BLaER1 treated with 17β-estradiol and CSF1 and Interleukin-3, amounts not matched to agents 10 nM and 100 nM (cell line): ENCODE data around the gene KRTAP1-4.

ENCODE experiments used
- H3K27ac ChIP-seq, 11 experiments: shearing (Covaris generic); formaldehyde crosslinking; 2 replicates each; pipeline ENCODE4 v1.8.1; 2022
- H3K27me3 ChIP-seq, 11 experiments: shearing (Covaris generic); formaldehyde crosslinking; 2 replicates each; pipeline ENCODE4 v1.8.1; 2022
- H3K36me3 ChIP-seq, 11 experiments: shearing (Covaris generic); formaldehyde crosslinking; 2 replicates each; pipeline ENCODE4 v1.8.1; 2022
- H3K4me1 ChIP-seq, 10 experiments: shearing (Covaris generic); formaldehyde crosslinking; 2 replicates each; pipeline ENCODE4 v1.8.1; 2022
- H3K4me2 ChIP-seq, 11 experiments: shearing (Covaris generic); formaldehyde crosslinking; 2 replicates each; pipeline ENCODE4 v1.8.1; 2022
- H3K4me3 ChIP-seq, 10 experiments: shearing (Covaris generic); formaldehyde crosslinking; 2 replicates each; pipeline ENCODE4 v1.8.1; 2022
- H3K9ac ChIP-seq, 11 experiments: shearing (Covaris generic); formaldehyde crosslinking; 2 replicates each; pipeline ENCODE4 v1.8.1; 2022
- H3K9me3 ChIP-seq, 11 experiments: shearing (Covaris generic); formaldehyde crosslinking; replicated peaks in 1 of 11; 2 replicates each; pipeline ENCODE4 v1.8.1; 2022
- H4K20me1 ChIP-seq, 11 experiments: shearing (Covaris generic); formaldehyde crosslinking; 2 replicates each; pipeline ENCODE4 v1.8.1; 2022
- Cebpa-rat ChIP-seq, 11 experiments: shearing (Covaris generic); IDR thresholded peaks; 2 replicates each; pipeline ENCODE4 v1.8.1; 2022

The KRTAP1-4 gene

DNA sequence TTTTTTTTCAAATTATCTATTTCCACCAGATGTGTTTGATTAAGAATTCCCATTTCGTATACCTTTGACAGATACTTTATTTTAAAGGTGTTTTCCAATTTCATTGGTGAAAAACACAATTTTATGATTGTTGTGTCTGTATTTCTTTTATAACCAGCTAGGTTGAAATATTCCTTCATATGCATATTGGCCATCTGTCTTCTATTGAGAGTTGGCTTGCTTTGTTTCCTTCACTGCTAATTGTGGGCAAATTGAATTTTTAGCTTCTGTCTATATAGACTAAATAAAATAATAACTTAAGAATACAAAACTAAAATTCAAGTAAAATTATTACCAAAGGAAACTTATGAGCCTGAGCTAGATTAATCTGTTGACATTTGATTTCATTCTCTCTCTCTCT is 34.9 kb downstream of the KRTAP1-4 start:
- Histone ChIP-seq H3K9ac (no peak overlapping the region), H4K20me1 (no peaks in the 10 kb centered on the region), H3K4me3 (no peak overlapping the region), H3K4me2 (no peak overlapping the region), H3K27ac (no peak overlapping the region), H3K9me3 (peaks cover 0 to 7% (median 5%) of the 10 kb centered on the region in 11 experiments; a peak in 7 of 22 replicates), H3K36me3 (no peaks in the 10 kb centered on the region), H3K4me1 (no peaks in the 10 kb centered on the region), H3K27me3 (no peaks in the 10 kb centered on the region)
- no peak for TF ChIP-seq Cebpa-rat (IDR thresholded peaks at IDR 0.05)

DNA sequence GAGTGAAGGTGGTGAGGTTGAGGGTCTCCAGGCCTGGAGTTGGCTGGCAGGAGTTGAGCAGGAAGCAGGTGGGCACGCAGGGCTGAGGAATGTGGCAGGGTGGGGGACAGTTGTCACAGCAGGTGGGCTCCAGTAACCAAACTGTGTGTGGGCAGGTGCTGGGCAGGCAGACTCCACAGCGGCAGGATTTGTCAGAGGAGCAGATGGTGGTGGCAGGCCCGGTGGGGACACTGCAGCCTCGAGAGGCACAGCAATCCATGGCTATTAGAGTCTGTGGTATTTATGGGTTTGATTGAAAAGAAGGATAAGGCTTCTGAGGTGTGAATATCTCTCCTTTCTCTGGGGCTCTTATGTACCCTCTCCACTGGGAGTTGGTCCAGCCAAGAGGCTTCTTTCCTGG is 36.2 kb downstream of the KRTAP1-4 start, which contains the start of gene KRTAP3-3:
KRTAP3-3 (minus strand) TSS at position 326 of the 400 bp plus-strand sequence; CDS start at position 259, 67 bp downstream.
- Histone ChIP-seq H3K9me3 (peaks cover 0 to 7% (median 4%) of the 10 kb centered on the region in 11 experiments; a peak in 7 of 22 replicates), H3K36me3 (no peaks in the 10 kb centered on the region), H3K4me3 (no peak within 1 kb of the TSS), H4K20me1 (no peaks in the 10 kb centered on the region), H3K27ac (no peak within 1 kb of the TSS), H3K27me3 (no peaks in the 10 kb centered on the region), H3K4me2 (no peak within 1 kb of the TSS), H3K4me1 (no peaks in the 10 kb centered on the region), H3K9ac (no peak within 1 kb of the TSS)
- no peak for TF ChIP-seq Cebpa-rat (IDR thresholded peaks at IDR 0.05)

DNA sequence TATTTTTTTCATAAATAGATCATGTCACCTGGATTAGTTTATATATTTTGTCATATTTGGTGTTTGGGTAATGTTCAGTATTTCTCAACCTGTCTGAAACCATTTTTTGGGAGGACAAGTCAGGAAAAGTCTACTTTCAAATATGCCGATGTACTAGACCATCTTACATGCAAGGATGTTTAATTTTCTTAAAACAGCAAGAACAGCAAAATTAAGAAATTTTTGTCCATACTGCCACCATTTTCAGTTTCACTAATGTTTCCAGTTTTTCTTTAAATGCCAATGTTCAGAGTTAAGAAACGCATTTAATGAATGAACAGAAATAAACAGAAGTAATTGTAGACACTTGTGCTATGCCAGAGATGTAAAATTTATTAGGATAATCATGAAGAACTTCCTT is 36.9 kb downstream of the KRTAP1-4 start:
- Histone ChIP-seq H3K27me3 (no peaks in the 10 kb centered on the region), H3K4me1 (no peaks in the 10 kb centered on the region), H3K9ac (no peak overlapping the region), H3K9me3 (peaks cover 0 to 7% (median 4%) of the 10 kb centered on the region in 11 experiments; a peak in 7 of 22 replicates), H4K20me1 (no peaks in the 10 kb centered on the region), H3K36me3 (no peaks in the 10 kb centered on the region), H3K27ac (no peak overlapping the region), H3K4me3 (no peak overlapping the region), H3K4me2 (no peak overlapping the region)
- TF ChIP-seq Cebpa-rat (IDR thresholded peaks at IDR 0.05), result no peak

DNA sequence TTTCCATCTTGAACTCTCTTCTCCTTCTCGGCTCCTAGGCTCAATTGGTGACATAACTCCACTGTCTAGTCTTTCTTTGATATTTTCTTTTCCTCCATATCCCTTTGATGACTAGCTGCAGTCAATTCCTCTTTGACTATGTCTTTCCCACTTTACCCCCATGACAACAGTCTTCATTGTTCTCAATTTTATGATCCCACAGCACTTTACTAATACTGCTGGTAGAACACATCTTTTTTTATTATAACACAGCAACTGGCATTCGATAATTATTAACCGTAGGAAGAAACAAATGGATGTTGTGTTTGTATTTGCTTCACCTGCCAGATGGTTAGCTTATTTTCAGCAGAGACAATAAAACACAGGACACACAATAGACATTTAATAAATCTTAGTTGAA is 37.3 kb downstream of the KRTAP1-4 start:
- no peak for TF ChIP-seq Cebpa-rat (IDR thresholded peaks at IDR 0.05)

DNA sequence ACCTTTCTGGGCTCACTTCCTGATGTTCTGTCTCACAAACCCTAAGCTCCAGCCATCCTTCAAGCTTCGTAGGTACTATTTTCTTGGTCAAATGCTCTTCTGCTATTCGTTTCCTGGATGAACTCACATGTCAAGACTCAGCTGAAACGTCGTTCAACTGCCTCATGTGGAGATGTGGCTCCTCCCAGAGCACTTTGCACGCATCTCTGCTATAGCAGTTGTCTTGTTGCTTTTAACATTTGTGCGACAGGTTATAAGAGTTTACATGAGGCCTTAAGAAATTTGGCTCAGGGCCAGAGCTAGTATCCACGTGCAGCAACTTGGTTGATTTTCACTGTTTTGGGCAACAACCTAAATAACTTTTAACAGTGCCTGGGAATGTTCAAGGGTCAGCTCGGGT is 43.1 kb downstream of the KRTAP1-4 start:
- Histone ChIP-seq H3K27ac (no peak overlapping the region), H3K9me3 (peaks cover 0 to 7% (median 4%) of the 10 kb centered on the region in 11 experiments; a peak in 7 of 22 replicates), H3K36me3 (no peaks in the 10 kb centered on the region), H3K27me3 (no peaks in the 10 kb centered on the region), H3K4me3 (no peak overlapping the region), H4K20me1 (no peaks in the 10 kb centered on the region), H3K4me1 (no peaks in the 10 kb centered on the region), H3K9ac (no peak overlapping the region), H3K4me2 (no peak overlapping the region)
- TF ChIP-seq Cebpa-rat (IDR thresholded peaks at IDR 0.05), result no peak

More for the DNA sequence above, 37.3 kb downstream of the KRTAP1-4 start:
- Histone ChIP-seq H3K9me3 (peaks cover 0 to 7% (median 4%) of the 10 kb centered on the region in 11 experiments; a peak in 7 of 22 replicates), H3K27me3 (no peaks in the 10 kb centered on the region), H3K27ac (no peak overlapping the region), H3K4me1 (no peaks in the 10 kb centered on the region), H3K9ac (no peak overlapping the region), H4K20me1 (no peaks in the 10 kb centered on the region), H3K4me3 (no peak overlapping the region), H3K4me2 (no peak overlapping the region), H3K36me3 (no peaks in the 10 kb centered on the region)

DNA sequence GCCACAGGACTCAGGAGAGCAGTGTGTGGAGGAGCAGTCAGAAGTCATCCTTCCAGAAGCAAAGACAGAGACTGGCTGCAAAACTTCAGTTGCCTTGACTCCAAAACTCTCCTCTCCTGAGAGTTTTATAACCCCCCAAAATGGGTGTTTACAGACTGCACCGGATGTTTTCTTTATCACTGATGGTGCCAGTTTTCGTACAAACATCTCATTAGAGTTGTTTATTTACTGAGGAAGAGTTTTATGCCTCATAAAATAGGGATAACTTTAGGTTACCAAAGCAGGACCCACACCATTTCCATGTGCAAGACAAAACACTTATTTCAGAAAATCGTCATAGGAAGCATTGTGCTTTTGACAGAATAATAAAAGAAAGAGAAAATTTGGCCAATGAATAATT is 45.8 kb downstream of the KRTAP1-4 start, which contains the start of gene KRT40:
KRT40 (minus strand) TSS at position 101 of the 400 bp plus-strand sequence; CDS start at position 48, 53 bp downstream.
- Histone ChIP-seq H3K9me3 (no peaks in the 10 kb centered on the region), H3K27ac (no peak within 1 kb of the TSS), H3K27me3 (no peaks in the 10 kb centered on the region), H3K4me2 (no peak within 1 kb of the TSS), H4K20me1 (no peaks in the 10 kb centered on the region), H3K36me3 (no peaks in the 10 kb centered on the region), H3K4me3 (no peak within 1 kb of the TSS), H3K4me1 (no peaks in the 10 kb centered on the region), H3K9ac (no peak within 1 kb of the TSS)
- no peak for TF ChIP-seq Cebpa-rat (IDR thresholded peaks at IDR 0.05)

DNA sequence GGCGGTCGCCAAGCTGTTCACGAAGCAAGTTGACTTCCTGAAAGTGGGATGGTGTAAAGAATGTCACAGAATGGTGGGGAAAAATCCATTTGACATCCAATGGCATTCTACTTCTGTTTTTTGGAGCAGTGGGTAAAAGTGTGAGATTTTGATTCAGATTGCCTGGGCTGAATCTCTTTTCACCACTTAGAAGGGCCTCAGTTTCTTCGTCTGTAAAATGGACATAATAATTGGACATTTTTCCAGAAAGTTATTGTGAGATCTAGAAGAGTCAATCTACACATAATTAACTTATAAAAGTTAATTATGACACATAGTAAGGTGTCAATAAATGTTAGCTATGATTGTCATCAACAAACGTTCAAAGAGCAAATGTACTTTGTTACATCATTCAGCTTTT is 48.9 kb downstream of the KRTAP1-4 start:
- H3K4me3 ChIP-seq, result no peak overlapping the region
- no peaks in the 10 kb centered on the region for H4K20me1 ChIP-seq
- no peak overlapping the region for H3K9ac ChIP-seq
- H3K36me3 ChIP-seq, result no peaks in the 10 kb centered on the region
- no peak overlapping the region for H3K27ac ChIP-seq
- no peaks in the 10 kb centered on the region for H3K9me3 ChIP-seq
- H3K4me1 ChIP-seq, result no peaks in the 10 kb centered on the region
- H3K27me3 ChIP-seq, result no peaks in the 10 kb centered on the region
- H3K4me2 ChIP-seq, result no peak overlapping the region
- no peak for TF ChIP-seq Cebpa-rat (IDR thresholded peaks at IDR 0.05)

DNA sequence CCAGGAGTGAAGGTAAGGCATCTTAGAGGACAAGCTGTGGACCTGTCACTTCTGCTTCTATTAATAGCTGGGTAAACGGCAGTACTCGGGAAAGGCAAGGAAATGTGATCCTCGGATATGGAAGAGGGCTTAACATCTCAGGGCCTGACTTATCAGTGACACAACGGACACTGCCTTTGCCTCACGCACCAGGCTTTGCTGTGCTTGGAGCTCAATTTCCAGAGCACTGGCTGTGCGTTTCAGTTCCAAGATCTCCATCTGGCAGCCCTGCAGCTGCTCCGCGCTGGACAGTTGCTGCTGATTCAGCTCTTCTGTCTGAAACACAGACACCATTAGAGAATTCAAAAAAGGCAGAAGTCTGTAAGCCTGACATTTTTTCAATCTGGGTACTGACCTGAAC is 49.4 kb downstream of the KRTAP1-4 start:
- no peaks in the 10 kb centered on the region for H4K20me1 ChIP-seq
- H3K36me3 ChIP-seq, result no peaks in the 10 kb centered on the region

DNA sequence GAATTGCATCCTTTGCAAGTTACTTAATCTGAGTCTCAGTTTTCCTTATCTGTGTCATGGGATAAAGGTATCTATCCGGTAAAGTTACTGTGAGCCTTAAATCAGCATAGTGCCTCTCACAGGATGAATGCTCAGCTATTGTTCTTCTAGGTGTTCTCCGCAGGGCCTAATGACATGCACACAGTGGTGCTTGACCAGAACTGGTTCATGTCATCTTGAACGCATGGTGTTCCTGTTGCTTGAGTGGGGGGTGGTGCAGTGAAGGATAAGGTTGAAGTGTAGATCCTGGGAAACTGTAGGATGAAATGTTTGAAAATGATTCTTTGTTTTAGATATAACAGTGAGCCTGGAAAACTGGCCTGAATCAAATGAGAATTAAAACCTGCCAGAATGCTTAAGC is 49.9 kb downstream of the KRTAP1-4 start:
- H3K4me1 ChIP-seq, result no peaks in the 10 kb centered on the region
- H3K9me3 ChIP-seq, result no peaks in the 10 kb centered on the region
- H3K27me3 ChIP-seq, result no peaks in the 10 kb centered on the region
- H3K36me3 ChIP-seq, result no peaks in the 10 kb centered on the region
- H4K20me1 ChIP-seq, result no peaks in the 10 kb centered on the region
- no peak overlapping the region for H3K27ac ChIP-seq
- H3K9ac ChIP-seq, result no peak overlapping the region
- no peak overlapping the region for H3K4me2 ChIP-seq
- no peak overlapping the region for H3K4me3 ChIP-seq
- TF ChIP-seq Cebpa-rat (IDR thresholded peaks at IDR 0.05), result no peak

More for the DNA sequence above, 49.4 kb downstream of the KRTAP1-4 start:
- Histone ChIP-seq H3K4me2 (no peak overlapping the region), H3K27me3 (no peaks in the 10 kb centered on the region), H3K4me1 (no peaks in the 10 kb centered on the region), H3K4me3 (no peak overlapping the region), H3K9me3 (no peaks in the 10 kb centered on the region), H3K9ac (no peak overlapping the region), H3K27ac (no peak overlapping the region)
- no peak for TF ChIP-seq Cebpa-rat (IDR thresholded peaks at IDR 0.05)
